ENCODE results near the gene BROX.

BROX gene

GRCh38 chr1:222777463-222777862, 65.1 kb downstream of the BROX start:
- DNase-seq (ENCODE audit: low read depth in 2 of 2), result no peak

GRCh38 chr1:222777977-222778376, 65.6 kb downstream of the BROX start:
- DNase-seq (ENCODE audit: low read depth in 2 of 2), result no peak

GRCh38 chr1:222781251-222781650, 68.9 kb downstream of the BROX start:
- DNase-seq (ENCODE audit: low read depth in 2 of 2), result no peak

GRCh38 chr1:222783051-222783450, 70.7 kb downstream of the BROX start:
- no peak for DNase-seq (ENCODE audit: low read depth in 2 of 2)

- DNase-seq (ENCODE audit: low read depth in 2 of 2), result no peak
Measured at GRCh38 chr1:222784371-222784770, 72.0 kb downstream of the BROX start.
